ENCODE results near the gene PTPRD. TPM values are rescaled to one million over a fixed set of nuclear protein-coding genes. Genes with fewer than 3 reads are reported as not detected.

The PTPRD gene
- total RNA-seq, 1 experiment from 2014 or later: 32.5 TPM

GRCh38 chr9:10130061-10130675 is 482.6 kb downstream of the PTPRD start:
- Histone ChIP-seq H2BK20ac (ENCODE audit: low read depth, low read length, poor library complexity, severe bottlenecking) (no peak overlapping the region), H2AFZ (ENCODE audit: low read length) (no peak overlapping the region), H3K4me1 (ENCODE audit: insufficient read depth, low read length) (no peaks in the 10 kb centered on the region), H3K79me2 (ENCODE audit: insufficient read depth, low read length) (no peaks in the 10 kb centered on the region), H2BK5ac (ENCODE audit: insufficient read length, low read length) (no peak overlapping the region), H2BK120ac (ENCODE audit: low read depth, low read length, poor library complexity, severe bottlenecking) (no peak overlapping the region), H3K18ac (ENCODE audit: insufficient read length, low read depth, low read length) (no peak overlapping the region), H4K91ac (ENCODE audit: insufficient read length, low read depth, low read length) (no peak overlapping the region), H2BK12ac (ENCODE audit: insufficient read length, low read depth, low read length) (no peak overlapping the region), H4K5ac (ENCODE audit: insufficient read length, low read depth, low read length) (no peak overlapping the region), H3K79me1 (ENCODE audit: insufficient read depth, low read depth, low read length, poor library complexity, severe bottlenecking) (no peaks in the 10 kb centered on the region), H3K27me3 (ENCODE audit: insufficient read depth, low read length) (no peaks in the 10 kb centered on the region), H3K56ac (ENCODE audit: insufficient read length, low read depth, low read length) (no peak overlapping the region), H2AK5ac (ENCODE audit: insufficient read length, low read length) (no peak overlapping the region), H3K27ac (ENCODE audit: insufficient read length, low read depth, low read length) (no peak overlapping the region), H3K23me2 (ENCODE audit: insufficient read length, low read depth, low read length, poor library complexity, severe bottlenecking) (no peaks in the 10 kb centered on the region), H3T11ph (ENCODE audit: low read length) (no peak overlapping the region), H4K20me1 (ENCODE audit: control insufficient read depth, insufficient read depth, insufficient read length) (no peaks in the 10 kb centered on the region), H3K23ac (ENCODE audit: insufficient read length, low read depth, low read length) (no peak overlapping the region), H3K14ac (ENCODE audit: insufficient read depth, low read length) (no peak overlapping the region), H2BK15ac (ENCODE audit: low read depth, low read length) (no peak overlapping the region), H3K4ac (ENCODE audit: low read depth, low read length) (no peak overlapping the region), H3K9me3 (ENCODE audit: control insufficient read depth, low read depth, low read length) (no peaks in the 10 kb centered on the region), H4K8ac (replicated peaks; ENCODE audit: insufficient read length, low read depth, low read length) (no peak overlapping the region), H3K9ac (ENCODE audit: extremely low read depth, insufficient read length, low read length) (no peak overlapping the region), H3K4me2 (ENCODE audit: insufficient read depth, insufficient read length, low read length) (no peak overlapping the region)
- DNase-seq: no peak
- no peak overlapping the region for H3K4me3 Mint-ChIP-seq
- no CpG with 5 or more reads among the region's 2 CpGs for WGBS (ENCODE audit: extremely low coverage, insufficient read length, low lambda C conversion rate)
- no peak overlapping the region for H3K27ac Mint-ChIP-seq
- TF ChIP-seq CTCF (conservative IDR thresholded peaks at IDR 0.05): no peak
- H3K9me3 Mint-ChIP-seq: no peaks in the 10 kb centered on the region
- H3K27me3 Mint-ChIP-seq (ENCODE audit: low read depth): no peaks in the 10 kb centered on the region
- peaks cover 6 to 7% of the 10 kb centered on the region in 2 experiments for H3K4me1 Mint-ChIP-seq
- H3K36me3 Mint-ChIP-seq (ENCODE audit: insufficient read depth in 1 of 3, low read depth in 3 of 3): no peaks in the 10 kb centered on the region

Data from H9 (cell line).